GM18951 (cell line): ENCODE data around the gene PPIH.
"Not testable (repeated sequence)": the region's sequence is repeated elsewhere in the genome, so short reads cannot be mapped to it uniquely, and the experiment has no call there.

ENCODE experiments used
- POLR2A ChIP-seq: IDR thresholded peaks from 4 replicates; pipeline ENCODE4 v1.6.1; 2011; ENCODE audit warnings: mild to moderate bottlenecking; ENCODE audit not compliant: insufficient read length, insufficient read depth; ENCODE audit errors: extremely low read depth
- in situ Hi-C: fragments of 300-500 bp; cut with MboI; formaldehyde crosslinking; loops from one replicate; pipeline ENCODE4 v1.12.0; 2022; ENCODE audit warnings: low sequenced_read_pairs, mixed read lengths, inconsistent platforms; ENCODE audit not compliant: unreplicated experiment

PPIH gene

DNA sequence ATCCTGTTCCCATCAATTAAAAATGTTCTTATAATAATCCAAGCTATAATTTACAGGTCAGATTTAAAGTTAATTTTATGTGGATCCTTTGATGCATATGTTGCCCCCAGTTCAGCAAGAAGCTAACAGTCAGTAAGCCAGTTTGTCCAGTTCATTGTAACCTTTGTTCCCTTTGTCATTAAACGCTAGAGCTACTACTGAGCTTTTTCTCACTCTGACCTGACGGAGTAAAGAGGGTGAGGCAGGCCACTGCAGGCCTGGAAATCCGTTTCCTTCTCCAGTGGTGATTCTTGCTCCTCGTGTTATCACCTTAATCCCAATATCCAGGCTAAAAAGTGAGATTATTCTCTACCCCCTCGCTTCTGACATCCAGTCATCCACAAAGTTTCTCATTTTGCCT lies 34.2 kb downstream of the PPIH start:
- in situ Hi-C loops, result no loop called here

DNA sequence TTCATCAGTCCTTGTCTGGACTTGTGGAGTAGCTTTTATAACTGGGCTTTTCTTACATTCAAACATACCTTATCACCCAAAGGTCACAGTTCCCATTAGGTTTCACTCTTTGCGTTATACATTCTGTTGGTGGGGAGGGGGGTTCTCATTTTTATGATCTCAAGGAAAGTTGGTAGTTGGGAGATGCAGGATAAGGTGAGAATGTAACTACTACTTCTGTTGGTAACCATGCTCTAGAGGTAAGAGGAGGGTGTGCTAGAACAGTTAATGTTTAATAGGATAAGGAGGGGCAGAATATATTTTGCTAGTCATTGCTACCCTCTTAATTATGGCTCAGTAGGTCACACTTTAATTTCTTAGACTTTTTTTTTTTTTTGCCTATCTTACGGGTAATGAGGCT lies 34.7 kb downstream of the PPIH start:
- no peak for TF ChIP-seq POLR2A
- in situ Hi-C loops, result no loop called here

More for the DNA sequence above, 34.2 kb downstream of the PPIH start:
- TF ChIP-seq POLR2A, result no peak

DNA sequence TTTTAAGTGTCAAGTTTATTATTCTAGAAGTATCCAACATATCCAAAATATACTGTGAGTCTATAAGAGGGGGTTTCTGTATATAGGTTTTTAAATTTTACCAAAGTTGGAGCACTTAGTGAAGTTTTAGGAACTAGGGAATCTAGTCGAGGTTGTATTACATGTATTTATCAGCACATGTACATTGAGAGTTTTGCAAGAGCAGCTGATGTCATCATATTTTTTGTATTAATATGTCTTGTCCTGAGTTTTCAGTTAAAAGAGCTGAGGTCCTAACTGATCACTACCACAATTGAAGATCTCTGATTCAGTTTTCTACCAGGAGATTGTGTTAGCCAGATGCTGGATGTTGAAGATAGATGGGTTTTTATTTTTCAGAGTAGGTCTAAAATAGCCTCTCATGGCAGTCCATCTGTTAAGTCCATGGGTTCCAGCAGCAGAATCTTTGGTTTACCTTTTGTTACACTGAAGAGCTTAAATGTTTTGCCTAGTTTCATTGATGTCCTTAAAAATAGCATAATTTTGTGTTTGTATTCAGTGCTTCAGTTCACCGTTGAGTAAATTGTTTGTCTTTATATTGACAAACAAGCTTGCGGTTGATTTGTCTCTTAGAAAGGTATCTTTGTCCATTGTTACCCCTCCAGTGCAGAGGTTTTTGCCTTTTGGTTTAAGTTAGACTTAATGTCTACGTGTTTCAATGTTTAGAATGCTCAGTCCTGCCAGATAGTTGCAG lies 40.0 kb downstream of the PPIH start:
- in situ Hi-C loops, result no loop called here
- no peak for TF ChIP-seq POLR2A

DNA sequence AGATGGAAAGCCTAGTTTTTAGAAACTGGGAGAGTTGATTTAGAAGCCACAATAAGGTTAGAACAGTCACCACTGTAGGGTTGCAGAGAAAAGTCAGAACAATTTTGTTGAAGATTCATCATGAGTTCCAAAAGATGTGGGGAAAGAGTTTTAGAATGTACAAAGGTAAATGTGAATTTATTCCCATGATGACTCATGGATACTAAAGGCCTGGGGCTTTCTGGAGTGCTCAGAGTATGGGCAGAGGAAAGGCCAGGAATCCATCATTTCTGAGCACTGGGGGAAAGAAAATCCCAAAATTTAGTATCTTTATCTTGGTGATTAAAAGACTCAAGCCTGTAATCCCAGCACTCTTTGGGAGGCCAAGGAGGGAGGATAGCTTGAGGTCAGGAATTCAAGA lies 41.8 kb downstream of the PPIH start:
- TF ChIP-seq POLR2A, result no peak
- in situ Hi-C loops, result no loop called here

DNA sequence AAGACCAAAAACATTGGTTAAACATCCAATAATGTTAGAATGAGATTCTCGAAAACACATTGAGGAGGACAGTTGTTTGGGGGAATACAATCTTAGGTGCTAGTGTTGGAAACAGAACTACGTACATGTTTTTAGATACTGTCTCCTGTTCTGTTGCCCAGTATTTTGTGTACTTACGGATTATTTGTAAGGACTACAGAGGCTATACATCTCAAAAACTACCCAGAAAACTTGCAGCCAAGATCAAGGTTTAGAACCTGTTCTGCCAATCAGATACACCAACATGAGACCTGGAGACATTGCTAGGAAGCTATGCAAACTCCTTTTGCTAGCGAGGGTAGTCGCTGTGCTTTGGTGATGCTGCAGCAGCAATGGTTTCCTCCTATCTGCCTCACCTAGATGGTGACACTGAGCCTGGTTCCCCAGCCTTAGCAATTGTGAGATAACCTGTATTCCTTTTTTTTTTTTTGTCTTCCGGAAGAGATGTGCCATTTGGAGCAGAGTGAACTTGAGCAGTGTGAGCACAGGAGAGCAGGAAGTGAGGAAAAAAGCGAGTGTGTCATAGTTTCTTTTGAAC lies 45.8 kb downstream of the PPIH start:
- no peak for TF ChIP-seq POLR2A
- in situ Hi-C loops, result no loop called here

DNA sequence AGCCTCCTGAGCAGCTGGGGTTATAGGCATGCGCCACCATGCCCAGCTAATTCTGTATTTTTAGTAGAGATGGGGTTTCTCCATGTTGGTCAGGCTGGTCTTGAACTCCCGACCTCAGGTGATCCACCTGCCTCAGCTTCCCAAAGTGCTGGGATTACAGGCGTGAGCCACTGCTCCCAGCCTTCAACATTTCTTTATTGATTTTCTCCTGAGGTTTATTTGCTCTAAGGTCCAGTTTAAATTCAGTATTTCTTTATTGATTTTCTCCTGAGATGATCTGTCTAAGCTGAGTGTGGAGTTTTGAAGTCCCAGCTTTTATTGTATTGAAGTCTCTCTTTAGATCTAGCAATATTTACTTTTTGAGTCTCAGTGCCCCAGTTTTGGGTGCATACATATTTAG lies 54.6 kb downstream of the PPIH start:
- in situ Hi-C loops, result not testable (repeated sequence)

DNA sequence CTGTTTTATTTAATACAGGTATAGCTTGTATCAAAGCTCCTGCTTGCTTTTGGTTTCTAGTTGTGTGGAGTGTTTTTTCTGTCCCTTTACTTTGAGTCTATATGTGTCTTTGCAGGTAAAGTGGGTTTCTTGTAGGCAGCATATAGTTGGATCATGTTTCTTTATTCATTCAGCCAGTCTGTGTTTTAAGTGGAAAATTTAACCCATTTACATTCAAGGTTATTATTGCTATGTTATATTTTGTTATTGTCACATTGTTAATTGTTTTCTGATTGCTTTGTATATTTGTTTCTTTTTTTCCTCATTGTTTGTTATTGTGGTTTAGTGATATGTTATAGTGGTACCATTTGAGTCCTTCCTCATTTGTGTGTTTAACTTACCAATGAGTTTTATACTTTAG lies 55.1 kb downstream of the PPIH start:
- TF ChIP-seq POLR2A, result no peak
- in situ Hi-C loops, result no loop called here

DNA sequence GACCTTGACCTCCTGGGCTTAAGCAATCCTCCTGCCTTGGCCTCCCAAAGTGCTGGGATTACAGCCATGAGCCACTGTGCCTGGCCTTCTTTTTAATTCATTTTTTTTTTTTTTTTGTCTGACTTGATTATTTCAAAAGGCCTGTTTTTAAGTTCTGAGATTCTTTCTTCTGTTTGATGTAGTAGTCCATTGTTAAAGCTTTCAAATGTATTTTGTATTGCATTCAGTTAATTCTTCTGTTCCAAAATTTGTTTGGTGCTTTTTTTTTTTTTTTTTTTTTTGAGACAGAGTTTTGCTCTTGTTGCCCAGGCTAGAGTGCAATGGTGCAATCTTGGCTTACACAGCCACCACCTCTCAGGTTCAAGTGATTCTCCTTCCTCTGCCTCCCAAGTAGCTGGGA lies 56.2 kb downstream of the PPIH start:
- in situ Hi-C loops, result not testable (repeated sequence)

DNA sequence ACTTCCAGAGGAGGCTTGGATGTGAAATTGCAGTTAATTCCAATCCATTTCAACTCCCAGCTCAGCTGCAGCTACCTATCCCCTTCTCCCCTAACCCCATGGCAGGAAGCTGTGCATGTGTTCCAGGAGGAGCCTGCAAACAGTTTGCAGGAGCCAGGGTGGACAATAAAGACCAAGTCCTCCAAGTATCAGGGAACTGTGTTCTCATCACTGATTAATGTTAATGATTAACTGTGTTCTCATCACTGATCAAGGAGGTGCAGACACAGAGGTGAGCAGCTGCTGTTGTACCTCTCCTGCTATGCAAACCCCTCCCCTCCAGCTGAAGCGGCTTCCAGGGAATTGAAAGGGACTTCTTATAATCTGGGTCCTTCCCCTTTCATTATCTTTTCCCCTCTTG lies 62.6 kb downstream of the PPIH start:
- in situ Hi-C loops, result no loop called here
- TF ChIP-seq POLR2A, result no peak

DNA sequence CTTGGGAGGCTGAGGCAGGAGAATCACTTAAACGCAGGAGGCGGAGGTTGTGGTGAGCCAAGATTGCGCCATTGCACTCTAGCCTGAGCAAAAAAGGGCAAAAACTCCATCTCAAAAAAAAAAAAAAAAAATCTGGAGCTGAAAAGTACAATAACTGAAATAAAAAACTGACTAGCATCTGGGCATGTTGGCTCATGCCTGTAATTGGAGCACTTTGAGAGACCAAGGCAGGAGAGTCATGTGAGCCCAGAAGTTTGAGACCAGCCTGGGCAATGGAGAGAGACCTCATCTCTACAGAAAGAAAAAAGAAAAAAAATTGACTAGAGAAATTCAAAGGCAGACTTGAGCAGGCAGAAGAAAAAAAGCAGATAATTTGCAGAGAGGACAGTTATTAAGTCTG lies 63.7 kb downstream of the PPIH start:
- TF ChIP-seq POLR2A, result no peak
- in situ Hi-C loops, result no loop called here

DNA sequence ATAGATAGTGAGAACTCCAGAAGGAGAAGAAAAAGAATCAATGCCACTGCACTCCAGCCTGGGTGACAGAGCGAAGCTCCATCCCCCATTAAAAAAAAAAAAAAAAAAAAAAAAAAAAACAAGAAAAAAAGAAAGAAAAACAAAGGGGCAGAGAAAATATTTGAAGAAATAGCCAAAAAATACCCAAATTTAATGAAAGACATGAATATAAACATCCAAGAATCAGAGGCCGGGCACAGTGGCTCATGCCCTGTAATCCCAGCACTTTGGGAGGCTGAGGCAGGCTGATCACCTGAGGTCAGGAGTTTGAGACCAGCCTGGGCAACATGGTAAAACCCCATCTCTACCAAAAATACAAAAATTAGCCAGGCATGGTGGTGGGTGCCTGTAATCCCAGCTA lies 64.2 kb downstream of the PPIH start:
- in situ Hi-C loops, result not testable (repeated sequence)

DNA sequence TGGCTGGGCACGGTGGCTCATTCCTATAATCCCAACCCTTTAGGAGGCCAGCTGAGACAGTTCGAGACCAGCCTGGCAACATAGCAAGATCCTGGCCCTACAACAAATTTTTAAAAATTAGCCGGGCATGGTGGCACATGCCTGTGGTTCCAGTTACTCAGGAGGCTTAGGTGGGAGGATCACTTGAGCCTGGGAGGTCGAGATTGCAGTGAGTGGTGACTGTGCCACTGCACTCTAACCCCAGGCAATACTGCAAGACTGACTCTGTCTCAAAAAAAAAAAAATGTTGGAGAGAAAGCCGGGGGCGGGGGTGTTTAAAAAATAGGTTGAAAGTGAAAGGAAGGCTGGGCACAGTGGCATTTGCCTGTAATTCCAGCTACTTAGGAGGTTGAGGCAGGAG lies 65.3 kb downstream of the PPIH start:
- no peak for TF ChIP-seq POLR2A
- in situ Hi-C loops, result no loop called here

DNA sequence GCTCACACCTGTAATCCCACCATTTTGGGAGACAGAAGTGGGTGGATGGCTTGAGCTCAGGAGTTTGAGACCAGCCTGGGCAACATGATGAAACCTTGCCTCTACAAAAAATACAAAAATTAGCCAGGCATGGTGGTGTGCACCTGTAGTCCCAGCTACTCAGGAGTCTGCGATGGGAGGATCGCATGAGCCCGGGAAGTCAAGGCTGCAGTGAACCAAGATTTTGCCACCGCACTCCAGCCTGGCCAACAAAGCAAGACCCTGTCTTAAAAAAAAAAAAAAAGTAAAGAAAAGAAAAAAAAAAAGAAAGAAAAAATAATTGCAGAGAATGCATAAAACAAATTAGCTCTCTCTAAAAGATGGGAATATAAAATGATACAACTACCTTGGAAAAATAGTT lies 67.6 kb downstream of the PPIH start:
- in situ Hi-C loops, result not testable (repeated sequence)
